22Rv1 (cell line): ENCODE results near the gene TBC1D5.

Experiments used
- H3K27ac ChIP-seq: fragments of 450-650 bp; 2 replicates; pipeline ENCODE4 v1.5.1; 2017
- ZFX ChIP-seq: fragments of 450-650 bp; IDR thresholded peaks from 2 replicates; pipeline ENCODE4 v1.6.1; 2017; ENCODE audit warnings: antibody characterized with exemption, borderline replicate concordance
- TF ChIP-seq, protein P1 (sequence below): fragments of 450-650 bp; IDR thresholded peaks from 2 replicates; pipeline ENCODE4 v1.5.1; 2017; ENCODE audit warnings: mild to moderate bottlenecking

TBC1D5 gene

DNA sequence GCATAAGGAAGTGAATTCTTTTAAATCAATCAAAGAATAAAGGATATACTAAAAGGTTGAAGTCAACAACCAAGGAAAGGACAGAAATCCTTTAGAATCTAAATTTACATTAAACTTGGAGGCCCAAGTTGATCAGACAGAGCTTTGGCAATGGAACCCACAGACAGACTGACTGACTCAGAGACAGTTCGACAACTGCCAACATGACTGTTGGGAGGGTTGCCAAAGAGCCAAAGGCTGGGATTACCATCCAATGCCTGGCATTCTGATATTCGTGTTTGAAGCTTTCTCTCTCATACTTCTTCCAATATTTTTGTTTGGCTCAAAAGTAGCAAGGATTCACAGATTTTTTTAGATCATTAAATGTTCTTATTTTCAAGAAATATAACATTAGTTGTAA lies 451.5 kb downstream of the TBC1D5 start:
- no peak overlapping the region for H3K27ac ChIP-seq
- TF ChIP-seq ZFX: no peak
- TF ChIP-seq, protein P1, sequence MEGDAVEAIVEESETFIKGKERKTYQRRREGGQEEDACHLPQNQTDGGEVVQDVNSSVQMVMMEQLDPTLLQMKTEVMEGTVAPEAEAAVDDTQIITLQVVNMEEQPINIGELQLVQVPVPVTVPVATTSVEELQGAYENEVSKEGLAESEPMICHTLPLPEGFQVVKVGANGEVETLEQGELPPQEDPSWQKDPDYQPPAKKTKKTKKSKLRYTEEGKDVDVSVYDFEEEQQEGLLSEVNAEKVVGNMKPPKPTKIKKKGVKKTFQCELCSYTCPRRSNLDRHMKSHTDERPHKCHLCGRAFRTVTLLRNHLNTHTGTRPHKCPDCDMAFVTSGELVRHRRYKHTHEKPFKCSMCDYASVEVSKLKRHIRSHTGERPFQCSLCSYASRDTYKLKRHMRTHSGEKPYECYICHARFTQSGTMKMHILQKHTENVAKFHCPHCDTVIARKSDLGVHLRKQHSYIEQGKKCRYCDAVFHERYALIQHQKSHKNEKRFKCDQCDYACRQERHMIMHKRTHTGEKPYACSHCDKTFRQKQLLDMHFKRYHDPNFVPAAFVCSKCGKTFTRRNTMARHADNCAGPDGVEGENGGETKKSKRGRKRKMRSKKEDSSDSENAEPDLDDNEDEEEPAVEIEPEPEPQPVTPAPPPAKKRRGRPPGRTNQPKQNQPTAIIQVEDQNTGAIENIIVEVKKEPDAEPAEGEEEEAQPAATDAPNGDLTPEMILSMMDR: no peak

DNA sequence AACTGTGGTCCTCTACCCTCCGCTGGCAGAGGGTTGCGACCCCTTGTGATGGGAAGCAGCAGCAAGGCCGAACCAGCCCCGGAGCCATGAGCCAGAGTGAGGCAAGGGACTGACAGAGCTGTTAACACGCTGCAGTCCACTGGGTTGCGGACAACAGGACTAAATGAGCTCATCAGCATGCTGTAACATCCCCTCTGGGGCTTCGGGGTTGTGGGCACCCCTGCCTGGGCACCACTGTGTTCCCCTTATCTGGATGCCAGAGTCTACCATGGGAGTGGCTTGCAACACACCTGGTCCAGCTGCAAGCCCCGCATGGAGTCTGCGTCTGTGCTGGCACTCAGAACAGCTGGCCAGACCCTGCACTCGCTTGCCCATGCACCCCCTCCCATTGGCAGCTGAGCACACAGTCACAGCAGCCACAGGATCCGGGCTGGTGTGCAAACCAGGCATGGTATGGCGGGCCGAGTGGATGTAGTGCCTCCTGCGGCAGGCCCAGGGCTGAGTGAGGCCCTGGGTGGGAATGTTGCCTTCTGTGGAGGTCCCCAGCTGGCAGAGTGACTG lies 453.5 kb downstream of the TBC1D5 start:
- TF ChIP-seq, protein P1: no peak
- TF ChIP-seq ZFX: no peak
- H3K27ac ChIP-seq: no peak overlapping the region

DNA sequence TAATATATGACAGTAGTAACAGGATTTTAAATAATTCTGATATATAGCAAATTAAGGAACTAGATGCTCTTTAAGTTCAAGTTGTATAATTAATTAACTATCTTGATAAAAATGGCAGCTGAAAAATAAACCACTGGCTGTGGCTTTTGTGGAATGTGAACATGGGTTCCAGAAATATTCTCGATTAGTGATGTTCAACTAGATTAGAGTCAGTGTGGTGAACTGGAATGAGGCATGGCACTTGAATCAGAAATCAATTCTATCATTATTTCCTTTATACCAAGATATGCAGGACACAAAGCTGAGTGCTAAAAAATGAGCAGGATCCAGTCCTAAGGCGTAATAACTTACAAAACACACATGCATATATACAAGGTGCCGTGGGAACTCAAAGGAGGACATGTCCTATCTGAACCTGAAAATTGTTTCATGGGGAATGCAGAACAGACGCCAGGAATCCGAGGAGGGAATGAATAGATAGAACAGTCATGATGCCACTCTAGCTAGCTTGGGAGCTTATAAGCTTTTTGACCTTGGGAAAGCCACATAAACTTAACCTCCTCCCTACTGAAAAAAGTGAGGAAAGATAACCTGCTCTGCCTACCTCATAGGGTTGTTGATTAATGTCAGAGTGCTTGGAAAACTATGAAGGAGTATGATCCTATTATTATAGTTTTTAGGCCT lies 455.3 kb downstream of the TBC1D5 start:
- no peak overlapping the region for H3K27ac ChIP-seq
- TF ChIP-seq ZFX: no peak
- TF ChIP-seq, protein P1: no peak

DNA sequence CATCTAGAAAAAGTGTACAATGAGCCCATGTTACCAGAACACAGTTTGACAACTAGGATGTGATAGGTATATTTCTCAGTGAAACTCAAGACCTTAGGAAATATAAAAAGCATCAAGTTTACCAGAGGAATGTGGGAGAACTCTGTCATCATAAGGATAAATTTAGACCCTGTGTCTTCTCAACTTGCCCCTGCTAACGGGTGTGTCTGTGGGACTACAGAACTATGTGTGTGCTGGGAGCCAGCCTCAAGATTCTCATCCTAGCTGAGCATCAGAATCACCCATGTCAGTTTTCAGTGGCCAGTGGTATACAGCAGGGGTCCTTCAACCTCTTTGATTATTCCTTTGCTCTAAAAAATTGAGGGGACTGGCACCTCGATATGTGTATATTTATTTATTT lies 464.4 kb downstream of the TBC1D5 start:
- no peak overlapping the region for H3K27ac ChIP-seq
- TF ChIP-seq, protein P1: no peak
- no peak for TF ChIP-seq ZFX

DNA sequence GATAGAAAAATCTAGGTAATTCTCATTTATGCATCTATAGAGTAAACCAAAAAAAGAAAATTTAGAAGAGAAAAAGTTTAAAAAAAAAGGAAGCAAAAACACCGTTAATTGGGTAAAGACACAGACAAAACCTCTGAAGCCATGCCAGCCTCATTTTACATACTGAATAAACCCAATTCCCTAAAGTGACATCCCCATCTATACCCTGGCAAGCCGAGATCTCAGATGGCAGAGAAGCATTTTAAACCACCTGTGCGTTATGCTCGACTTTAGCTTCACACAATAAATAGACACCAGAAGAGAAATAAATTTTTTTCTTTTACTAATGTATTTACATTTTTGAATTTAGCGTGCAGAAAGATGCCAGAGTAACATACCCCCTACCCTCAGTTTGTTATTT lies 475.6 kb downstream of the TBC1D5 start:
- H3K27ac ChIP-seq: no peak overlapping the region
- no peak for TF ChIP-seq ZFX
- TF ChIP-seq, protein P1: no peak

DNA sequence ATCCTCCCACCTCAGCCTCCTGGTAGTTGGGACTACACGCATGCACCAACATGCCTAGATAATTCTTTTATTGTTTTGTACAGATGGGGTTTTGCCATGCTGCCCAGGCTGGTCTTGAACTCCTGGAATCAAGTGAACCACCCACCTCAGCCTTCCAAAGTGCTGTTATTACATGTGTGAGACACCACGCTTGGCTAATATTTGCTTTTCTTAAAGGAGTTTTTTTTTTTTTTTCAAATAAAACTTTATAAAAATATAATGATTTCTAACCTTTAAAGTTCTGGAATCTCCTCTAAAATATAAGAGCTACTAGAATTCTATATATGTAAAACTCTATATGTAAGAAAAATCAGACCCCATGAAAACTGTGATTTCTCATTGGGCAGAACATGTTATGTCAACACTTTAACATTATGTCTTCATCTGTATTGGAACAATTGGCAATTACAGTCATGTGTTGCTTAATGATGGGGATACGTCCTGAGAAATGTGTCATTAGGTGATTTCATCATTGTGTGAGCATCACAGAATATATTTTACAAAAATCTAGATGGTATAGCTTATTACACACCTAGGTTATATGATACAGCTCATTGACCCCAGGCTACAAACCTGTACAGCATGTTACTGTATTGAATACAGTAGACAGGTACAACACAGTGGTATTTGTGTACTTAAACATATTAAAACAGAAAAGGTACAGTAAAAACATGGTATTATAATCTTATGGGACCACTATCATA lies 480.6 kb downstream of the TBC1D5 start:
- TF ChIP-seq, protein P1: no peak
- TF ChIP-seq ZFX: no peak
- H3K27ac ChIP-seq: no peak overlapping the region

DNA sequence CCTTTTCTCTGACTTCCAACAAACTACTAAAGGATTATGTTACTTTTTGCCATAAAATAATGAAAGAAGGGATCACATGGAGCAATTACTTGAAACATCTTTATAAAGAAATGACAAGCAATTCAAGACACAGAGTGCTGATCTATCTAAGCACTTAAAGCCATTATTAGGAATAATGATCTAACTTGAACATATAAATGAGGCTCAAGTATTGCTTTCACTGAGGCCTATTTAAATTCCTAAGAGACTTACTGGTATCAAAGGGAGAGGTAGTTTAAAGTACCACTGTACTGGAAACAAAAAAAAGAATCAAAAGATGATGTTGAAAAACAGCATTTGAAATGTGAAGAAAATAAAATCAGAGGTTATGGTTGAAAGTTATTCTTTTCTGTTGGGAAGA lies 482.2 kb downstream of the TBC1D5 start:
- TF ChIP-seq, protein P1: no peak
- TF ChIP-seq ZFX: no peak

More for the DNA sequence above, 482.2 kb downstream of the TBC1D5 start:
- H3K27ac ChIP-seq: no peak overlapping the region
